MM.1S (cell line): ENCODE data around the gene LDLRAD4.

Source experiments
- EZH2 ChIP-seq: fragments of 300-600 bp; sonication (generic); optimal IDR thresholded peaks from 2 replicates; pipeline ENCODE3; 2017; ENCODE audit warnings: low read depth, mild to moderate bottlenecking, antibody characterized with exemption, low read length, mixed read lengths
- EZH2phosphoT487 ChIP-seq: fragments of 300-600 bp; sonication (generic); IDR thresholded peaks from 2 replicates; pipeline ENCODE4 v1.6.1; 2018; ENCODE audit warnings: antibody characterized with exemption, low read length
- TF ChIP-seq, protein P1 (sequence below): fragments of 300-600 bp; sonication (generic); IDR thresholded peaks from 2 replicates; pipeline ENCODE4 v1.5.1; 2016; ENCODE audit warnings: antibody characterized with exemption, low read length, mixed read lengths

DNA sequence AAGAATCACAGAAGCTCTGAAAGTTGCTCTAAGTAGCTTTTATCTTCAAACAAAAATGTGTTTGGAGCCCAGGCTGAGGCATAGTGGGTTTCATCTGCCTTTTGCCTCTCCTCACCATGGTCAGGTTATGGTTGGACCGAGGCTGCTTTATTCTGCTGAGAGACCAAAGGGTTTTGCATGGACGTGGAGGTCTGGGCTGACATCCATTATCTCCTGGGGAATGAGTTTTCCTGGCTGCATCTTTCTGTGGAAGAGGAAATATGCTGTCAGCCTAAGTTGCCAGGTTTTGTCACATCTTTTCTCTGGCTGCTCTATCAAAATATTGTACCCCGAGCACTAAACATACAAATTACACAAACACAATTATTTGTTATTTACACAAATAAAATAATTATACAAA, 223.2 kb downstream of the LDLRAD4 start:
- TF ChIP-seq, protein P1, sequence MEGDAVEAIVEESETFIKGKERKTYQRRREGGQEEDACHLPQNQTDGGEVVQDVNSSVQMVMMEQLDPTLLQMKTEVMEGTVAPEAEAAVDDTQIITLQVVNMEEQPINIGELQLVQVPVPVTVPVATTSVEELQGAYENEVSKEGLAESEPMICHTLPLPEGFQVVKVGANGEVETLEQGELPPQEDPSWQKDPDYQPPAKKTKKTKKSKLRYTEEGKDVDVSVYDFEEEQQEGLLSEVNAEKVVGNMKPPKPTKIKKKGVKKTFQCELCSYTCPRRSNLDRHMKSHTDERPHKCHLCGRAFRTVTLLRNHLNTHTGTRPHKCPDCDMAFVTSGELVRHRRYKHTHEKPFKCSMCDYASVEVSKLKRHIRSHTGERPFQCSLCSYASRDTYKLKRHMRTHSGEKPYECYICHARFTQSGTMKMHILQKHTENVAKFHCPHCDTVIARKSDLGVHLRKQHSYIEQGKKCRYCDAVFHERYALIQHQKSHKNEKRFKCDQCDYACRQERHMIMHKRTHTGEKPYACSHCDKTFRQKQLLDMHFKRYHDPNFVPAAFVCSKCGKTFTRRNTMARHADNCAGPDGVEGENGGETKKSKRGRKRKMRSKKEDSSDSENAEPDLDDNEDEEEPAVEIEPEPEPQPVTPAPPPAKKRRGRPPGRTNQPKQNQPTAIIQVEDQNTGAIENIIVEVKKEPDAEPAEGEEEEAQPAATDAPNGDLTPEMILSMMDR: no peak
- TF ChIP-seq EZH2phosphoT487: no peak
- TF ChIP-seq EZH2: no peak
